H9 (cell line): Measurements from ENCODE around the gene POC1B. TPM values are rescaled to one million over a fixed set of nuclear protein-coding genes. Genes with fewer than 3 reads are reported as not detected.

ENCODE experiments used
- DNase-seq: peaks from one replicate; pipeline ENCODE4 v3.0.0-alpha.2; 2017
- H2AFZ ChIP-seq: one replicate; pipeline ENCODE4 v1.6.1; 2013; ENCODE audit warnings: mild to moderate bottlenecking, low read length, control low read depth, moderate library complexity
- H2AK5ac ChIP-seq: 2 replicates; pipeline ENCODE4 v1.6.1; 2013; ENCODE audit warnings: low read length, control low read depth, mixed read lengths; ENCODE audit not compliant: insufficient read length
- H2BK120ac ChIP-seq: one replicate; pipeline ENCODE4 v1.6.1; 2013; ENCODE audit warnings: low read depth, mild to moderate bottlenecking, low read length, control low read depth, inconsistent platforms; ENCODE audit not compliant: poor library complexity, severe bottlenecking
- H2BK12ac ChIP-seq: 2 replicates; pipeline ENCODE4 v1.6.1; 2013; ENCODE audit warnings: low read length, control low read depth, mixed read lengths, low read depth; ENCODE audit not compliant: insufficient read length
- H2BK15ac ChIP-seq: 2 replicates; pipeline ENCODE4 v1.6.1; 2013; ENCODE audit warnings: low read depth, low read length, control low read depth
- H2BK20ac ChIP-seq: one replicate; pipeline ENCODE4 v1.6.1; 2013; ENCODE audit warnings: low read depth, mild to moderate bottlenecking, low read length, control low read depth, inconsistent platforms; ENCODE audit not compliant: poor library complexity, severe bottlenecking
- H2BK5ac ChIP-seq: 2 replicates; pipeline ENCODE4 v1.6.1; 2013; ENCODE audit warnings: low read length, control low read depth, mixed read lengths; ENCODE audit not compliant: insufficient read length
- H3K14ac ChIP-seq: 2 replicates; pipeline ENCODE4 v1.6.1; 2013; ENCODE audit warnings: low read length, control low read depth; ENCODE audit not compliant: insufficient read depth
- H3K18ac ChIP-seq: 2 replicates; pipeline ENCODE4 v1.6.1; 2013; ENCODE audit warnings: low read depth, mild to moderate bottlenecking, mixed read lengths, low read length, control low read depth; ENCODE audit not compliant: insufficient read length
- H3K23ac ChIP-seq: 2 replicates; pipeline ENCODE4 v1.6.1; 2013; ENCODE audit warnings: low read length, control low read depth, mixed read lengths, low read depth; ENCODE audit not compliant: insufficient read length
- H3K23me2 ChIP-seq: 2 replicates; pipeline ENCODE4 v1.6.1; 2013; ENCODE audit warnings: low read depth, mild to moderate bottlenecking, mixed read lengths, low read length, control low read depth; ENCODE audit not compliant: insufficient read length, poor library complexity, severe bottlenecking
- H3K27ac ChIP-seq: 2 replicates; pipeline ENCODE4 v1.5.1; 2013; ENCODE audit warnings: low read length, control low read depth, mixed read lengths, low read depth; ENCODE audit not compliant: insufficient read length
- H3K27me3 ChIP-seq: 2 replicates; pipeline ENCODE4 v1.6.1; 2013; ENCODE audit warnings: low read length, control low read depth, inconsistent platforms; ENCODE audit not compliant: insufficient read depth
- H3K4ac ChIP-seq: 2 replicates; pipeline ENCODE4 v1.6.1; 2013; ENCODE audit warnings: low read depth, mild to moderate bottlenecking, control low read depth, inconsistent platforms, low read length, moderate library complexity
- H3K4me1 ChIP-seq: 2 replicates; pipeline ENCODE4 v1.6.1; 2013; ENCODE audit warnings: low read length, control low read depth, inconsistent platforms; ENCODE audit not compliant: insufficient read depth
- H3K4me2 ChIP-seq: 2 replicates; pipeline ENCODE4 v1.6.1; 2013; ENCODE audit warnings: low read length, control low read depth, mixed read lengths; ENCODE audit not compliant: insufficient read length, insufficient read depth
- H3K56ac ChIP-seq: 2 replicates; pipeline ENCODE4 v1.6.1; 2013; ENCODE audit warnings: low read depth, mild to moderate bottlenecking, mixed read lengths, low read length, control low read depth; ENCODE audit not compliant: insufficient read length
- H3K79me1 ChIP-seq: 2 replicates; pipeline ENCODE4 v1.6.1; 2013; ENCODE audit warnings: low read depth, mild to moderate bottlenecking, moderate library complexity, low read length, control low read depth, inconsistent platforms; ENCODE audit not compliant: insufficient read depth, poor library complexity, severe bottlenecking
- H3K79me2 ChIP-seq: 2 replicates; pipeline ENCODE4 v1.6.1; 2013; ENCODE audit warnings: low read length, control low read depth, inconsistent platforms; ENCODE audit not compliant: insufficient read depth
- H3K9ac ChIP-seq: 2 replicates; pipeline ENCODE4 v1.6.1; 2013; ENCODE audit warnings: low read length, control low read depth, mixed read lengths; ENCODE audit not compliant: insufficient read length; ENCODE audit errors: extremely low read depth
- H3K9me3 ChIP-seq: one replicate; pipeline ENCODE4 v1.6.1; 2013; ENCODE audit warnings: low read depth, low read length, inconsistent platforms; ENCODE audit not compliant: control insufficient read depth
- H3T11ph ChIP-seq: one replicate; pipeline ENCODE4 v1.6.1; 2013; ENCODE audit warnings: mild to moderate bottlenecking, low read length, control low read depth, inconsistent platforms
- H4K20me1 ChIP-seq: one replicate; pipeline ENCODE4 v1.6.1; 2013; ENCODE audit not compliant: control insufficient read depth, insufficient read length, insufficient read depth
- H4K5ac ChIP-seq: 2 replicates; pipeline ENCODE4 v1.6.1; 2013; ENCODE audit warnings: low read depth, mild to moderate bottlenecking, mixed read lengths, low read length, control low read depth; ENCODE audit not compliant: insufficient read length
- H4K8ac ChIP-seq: replicated peaks from 2 replicates; pipeline ENCODE4 v1.6.1; 2013; ENCODE audit warnings: low read length, control low read depth, mixed read lengths, low read depth; ENCODE audit not compliant: insufficient read length
- H4K91ac ChIP-seq: 2 replicates; pipeline ENCODE4 v1.6.1; 2013; ENCODE audit warnings: low read depth, mild to moderate bottlenecking, moderate library complexity, mixed read lengths, low read length, control low read depth; ENCODE audit not compliant: insufficient read length
- H3K27ac Mint-ChIP-seq, 3 experiments: 2 replicates in 2 of 3; 3 replicates in 1 of 3; pipeline ENCODE4 v1.8.0; 2020 to 2021; ENCODE audit warnings: mixed read lengths in 3 of 3, mild to moderate bottlenecking in 1 of 3, moderate library complexity in 1 of 3
- H3K27me3 Mint-ChIP-seq: 2 replicates; pipeline ENCODE4 v1.8.0; 2021; ENCODE audit warnings: low read depth, mild to moderate bottlenecking, moderate library complexity, mixed read lengths
- H3K36me3 Mint-ChIP-seq, 3 experiments: 2 replicates in 2 of 3; 3 replicates in 1 of 3; pipeline ENCODE4 v1.8.0; 2020 to 2021; ENCODE audit warnings: low read depth in 3 of 3, mixed read lengths in 3 of 3; ENCODE audit not compliant: insufficient read depth in 1 of 3
- H3K4me1 Mint-ChIP-seq, 2 experiments: 2 replicates each; pipeline ENCODE4 v1.8.0; 2020; ENCODE audit warnings: mixed read lengths in 2 of 2
- H3K4me3 Mint-ChIP-seq, 2 experiments: 2 replicates in 1 of 2; 3 replicates in 1 of 2; pipeline ENCODE4 v1.8.0; 2020 to 2021; ENCODE audit warnings: mild to moderate bottlenecking in 2 of 2, mixed read lengths in 2 of 2, moderate library complexity in 1 of 2
- H3K9me3 Mint-ChIP-seq, 2 experiments: 2 replicates in 1 of 2; 3 replicates in 1 of 2; pipeline ENCODE4 v1.8.0; 2020; ENCODE audit warnings: mild to moderate bottlenecking in 2 of 2, mixed read lengths in 2 of 2, moderate library complexity in 1 of 2
- CTCF ChIP-seq: fragments of 200-600 bp; sonication (generic); conservative IDR thresholded peaks from 3 replicates; pipeline ENCODE4 v1.8.0; 2021; ENCODE audit warnings: antibody characterized with exemption, mild to moderate bottlenecking
- WGBS: extraction: QIAGEN DNeasy Blood & Tissue Kit; methylation state at CpG from one replicate; pipeline ENCODE4 v1.1.7; 2013; ENCODE audit warnings: missing lambda C conversion rate, low lambda C conversion rate, mixed read lengths; ENCODE audit not compliant: insufficient read length; ENCODE audit errors: extremely low coverage; 5-methylcytosine and 5-hydroxymethylcytosine counted together
- total RNA-seq: library from RNA; stranded (reverse); gene quantifications from 2 replicates; pipeline ENCODE4 v1.2.1, GENCODE V29; 2021

Gene POC1B
- total RNA-seq, 1 experiment from 2014 or later, result 12.5 TPM

GRCh38 chr12:89389755-89390661 is 135.8 kb downstream of the POC1B start:
- Histone ChIP-seq H3K79me1 (no peaks in the 10 kb centered on the region), H4K91ac (no peak overlapping the region), H4K8ac (no peak overlapping the region), H3K23me2 (no peaks in the 10 kb centered on the region), H3K27ac (no peak overlapping the region), H3K18ac (no peak overlapping the region), H3K4me1 (peaks cover 7% of the 10 kb centered on the region; the same call in 1 of the 2 replicates), H4K5ac (no peak overlapping the region), H3K23ac (no peak overlapping the region), H3K14ac (no peak overlapping the region), H3K56ac (no peak overlapping the region), H3K9me3 (no peaks in the 10 kb centered on the region), H2BK12ac (no peak overlapping the region), H2BK5ac (no peak overlapping the region), H2BK20ac (no peak overlapping the region), H2AFZ (no peak overlapping the region), H3K4me2 (no peak overlapping the region), H2BK120ac (no peak overlapping the region), H3K4ac (no peak overlapping the region), H2BK15ac (no peak overlapping the region), H3K79me2 (no peaks in the 10 kb centered on the region), H3K27me3 (no peaks in the 10 kb centered on the region), H2AK5ac (no peak overlapping the region), H3T11ph (no peak overlapping the region), H4K20me1 (no peaks in the 10 kb centered on the region), H3K9ac (no peak overlapping the region)
- Mint-ChIP-seq H3K27me3 (no peaks in the 10 kb centered on the region), H3K4me3 (no peak overlapping the region), H3K4me1 (peaks cover 10 to 12% of the 10 kb centered on the region in 2 experiments), H3K27ac (no peak overlapping the region; a peak in 1 of 7 replicates), H3K9me3 (no peaks in the 10 kb centered on the region), H3K36me3 (no peaks in the 10 kb centered on the region)
- no peak for TF ChIP-seq CTCF
- DNase-seq, result no peak
- no CpG with 5 or more reads among the region's 6 CpGs for WGBS
